ENCODE measurements around the gene GIMAP2.

DNA sequence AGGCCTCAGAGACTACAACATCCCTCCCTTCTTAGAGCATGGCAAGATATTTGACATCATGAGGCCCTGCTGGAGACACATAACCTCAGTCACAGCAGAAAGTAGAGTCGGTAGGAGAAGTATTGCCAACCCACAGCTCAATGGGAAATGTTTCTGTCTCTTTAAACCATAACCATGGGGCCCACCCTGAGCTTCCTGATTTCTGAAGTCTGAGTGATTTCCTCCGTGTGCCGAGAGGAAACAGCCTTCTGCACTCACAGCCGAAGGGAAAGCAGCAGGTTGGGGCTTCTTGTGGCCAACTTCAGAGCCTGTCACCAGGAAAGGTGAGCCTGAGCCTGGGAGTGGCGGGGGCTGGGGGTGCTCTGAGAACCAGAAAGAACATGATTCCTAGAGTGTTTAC, 30.9 kb downstream of the GIMAP2 start, which contains the start of gene GIMAP1:
- no peak for TF ChIP-seq NFIC (IDR thresholded peaks at IDR 0.05)
- TF ChIP-seq CEBPB (IDR thresholded peaks at IDR 0.05): no peak
- TF ChIP-seq CREB1 (IDR thresholded peaks at IDR 0.05; ENCODE audit: low read depth): no peak
- TF ChIP-seq TCF12 (IDR thresholded peaks at IDR 0.05; ENCODE audit: low read depth): no peak
- TF ChIP-seq, protein P1, sequence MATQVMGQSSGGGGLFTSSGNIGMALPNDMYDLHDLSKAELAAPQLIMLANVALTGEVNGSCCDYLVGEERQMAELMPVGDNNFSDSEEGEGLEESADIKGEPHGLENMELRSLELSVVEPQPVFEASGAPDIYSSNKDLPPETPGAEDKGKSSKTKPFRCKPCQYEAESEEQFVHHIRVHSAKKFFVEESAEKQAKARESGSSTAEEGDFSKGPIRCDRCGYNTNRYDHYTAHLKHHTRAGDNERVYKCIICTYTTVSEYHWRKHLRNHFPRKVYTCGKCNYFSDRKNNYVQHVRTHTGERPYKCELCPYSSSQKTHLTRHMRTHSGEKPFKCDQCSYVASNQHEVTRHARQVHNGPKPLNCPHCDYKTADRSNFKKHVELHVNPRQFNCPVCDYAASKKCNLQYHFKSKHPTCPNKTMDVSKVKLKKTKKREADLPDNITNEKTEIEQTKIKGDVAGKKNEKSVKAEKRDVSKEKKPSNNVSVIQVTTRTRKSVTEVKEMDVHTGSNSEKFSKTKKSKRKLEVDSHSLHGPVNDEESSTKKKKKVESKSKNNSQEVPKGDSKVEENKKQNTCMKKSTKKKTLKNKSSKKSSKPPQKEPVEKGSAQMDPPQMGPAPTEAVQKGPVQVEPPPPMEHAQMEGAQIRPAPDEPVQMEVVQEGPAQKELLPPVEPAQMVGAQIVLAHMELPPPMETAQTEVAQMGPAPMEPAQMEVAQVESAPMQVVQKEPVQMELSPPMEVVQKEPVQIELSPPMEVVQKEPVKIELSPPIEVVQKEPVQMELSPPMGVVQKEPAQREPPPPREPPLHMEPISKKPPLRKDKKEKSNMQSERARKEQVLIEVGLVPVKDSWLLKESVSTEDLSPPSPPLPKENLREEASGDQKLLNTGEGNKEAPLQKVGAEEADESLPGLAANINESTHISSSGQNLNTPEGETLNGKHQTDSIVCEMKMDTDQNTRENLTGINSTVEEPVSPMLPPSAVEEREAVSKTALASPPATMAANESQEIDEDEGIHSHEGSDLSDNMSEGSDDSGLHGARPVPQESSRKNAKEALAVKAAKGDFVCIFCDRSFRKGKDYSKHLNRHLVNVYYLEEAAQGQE (IDR thresholded peaks at IDR 0.05; ENCODE audit: low read depth): no peak
- no peak for TF ChIP-seq TEAD4 (IDR thresholded peaks at IDR 0.05)
